Right atrium auricular region (tissue), 2 donors: Measurements from ENCODE around the gene ENTPD8. TPM values are rescaled to one million over a fixed set of nuclear protein-coding genes. Genes with fewer than 3 reads are reported as not detected.
A peak's percentile ranks its signal among the peaks of the same experiment; 100 is the strongest.

Experiments used
- DNase-seq: peaks from one replicate; pipeline ENCODE4 v3.0.0-alpha.2; 2019; ENCODE audit warnings: low spot score
- H3K27ac ChIP-seq, 2 donors: fragments of 200-600 bp; sonication (generic); 1 replicate in 1 of 2; 2 replicates in 1 of 2; pipeline ENCODE4 v1.5.1; 2016 to 2019
- H3K27me3 ChIP-seq, 2 donors: fragments of 200-600 bp; sonication (generic); one replicate each; pipeline versions ENCODE4 v1.5.1 to v1.6.0; 2017 to 2019
- H3K36me3 ChIP-seq: fragments of 200-600 bp; sonication (generic); one replicate; pipeline ENCODE4 v1.5.1; 2016
- H3K4me1 ChIP-seq, 2 donors: fragments of 200-600 bp; sonication (generic); one replicate each; pipeline versions ENCODE4 v1.5.1 to v1.6.0; 2017 to 2019
- H3K4me3 ChIP-seq, 2 donors: fragments of 200-600 bp; sonication (generic); 1 replicate in 1 of 2; 2 replicates in 1 of 2; pipeline ENCODE4 v1.5.1; 2017 to 2019; ENCODE audit warnings: mild to moderate bottlenecking in 1 of 2, moderate library complexity in 1 of 2
- H3K9me3 ChIP-seq, 2 donors: fragments of 200-600 bp; sonication (generic); one replicate each; pipeline ENCODE4 v1.5.1; 2019
- total RNA-seq, 2 donors: library from RNA; depleted of rRNA; stranded (reverse); fragments of >200 nt; gene quantifications; one replicate each; pipeline ENCODE4 v1.1.0, GENCODE V29; 2016
- TF ChIP-seq, protein P1 (sequence below), 2 donors: fragments of 200-600 bp; sonication (generic); IDR thresholded peaks; one replicate each; pipeline ENCODE4 v1.5.1; 2019; ENCODE audit warnings: antibody characterized with exemption in 2 of 2

ENTPD8 gene
- total RNA-seq, 2 donors from 2014 or later: not detected

DNA sequence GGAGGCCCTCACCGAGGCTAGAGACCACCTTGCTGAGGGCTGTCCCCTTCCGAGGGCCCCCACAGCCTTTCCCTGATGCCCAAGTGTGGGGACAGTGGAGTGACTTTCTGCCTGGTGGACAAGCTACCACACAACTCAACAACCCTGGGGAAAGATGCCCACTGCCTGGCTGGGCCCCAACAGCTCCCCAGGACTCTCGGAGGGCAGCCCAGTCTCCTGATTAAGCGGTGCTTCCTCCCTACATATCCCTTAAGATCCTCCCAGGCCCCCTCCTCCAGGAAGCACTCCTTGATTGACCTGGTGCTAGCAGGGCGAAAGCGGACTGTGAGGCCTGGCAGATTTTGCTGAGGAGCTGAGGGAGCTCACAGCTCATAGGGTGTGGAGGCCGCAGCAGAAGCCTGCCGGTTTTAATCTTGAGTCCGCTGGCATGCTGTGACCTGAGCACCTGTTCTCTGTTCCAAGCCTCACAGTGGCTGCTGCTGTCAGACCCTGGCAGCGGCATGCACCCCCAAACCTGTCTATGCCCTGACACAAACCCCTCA lies 15.8 kb upstream of the ENTPD8 start:
- H3K9me3 ChIP-seq: no peaks in the 10 kb centered on the region
- TF ChIP-seq, protein P1, sequence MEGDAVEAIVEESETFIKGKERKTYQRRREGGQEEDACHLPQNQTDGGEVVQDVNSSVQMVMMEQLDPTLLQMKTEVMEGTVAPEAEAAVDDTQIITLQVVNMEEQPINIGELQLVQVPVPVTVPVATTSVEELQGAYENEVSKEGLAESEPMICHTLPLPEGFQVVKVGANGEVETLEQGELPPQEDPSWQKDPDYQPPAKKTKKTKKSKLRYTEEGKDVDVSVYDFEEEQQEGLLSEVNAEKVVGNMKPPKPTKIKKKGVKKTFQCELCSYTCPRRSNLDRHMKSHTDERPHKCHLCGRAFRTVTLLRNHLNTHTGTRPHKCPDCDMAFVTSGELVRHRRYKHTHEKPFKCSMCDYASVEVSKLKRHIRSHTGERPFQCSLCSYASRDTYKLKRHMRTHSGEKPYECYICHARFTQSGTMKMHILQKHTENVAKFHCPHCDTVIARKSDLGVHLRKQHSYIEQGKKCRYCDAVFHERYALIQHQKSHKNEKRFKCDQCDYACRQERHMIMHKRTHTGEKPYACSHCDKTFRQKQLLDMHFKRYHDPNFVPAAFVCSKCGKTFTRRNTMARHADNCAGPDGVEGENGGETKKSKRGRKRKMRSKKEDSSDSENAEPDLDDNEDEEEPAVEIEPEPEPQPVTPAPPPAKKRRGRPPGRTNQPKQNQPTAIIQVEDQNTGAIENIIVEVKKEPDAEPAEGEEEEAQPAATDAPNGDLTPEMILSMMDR (IDR thresholded peaks at IDR 0.05): no peak
- peaks cover 0 to 42% of the 10 kb centered on the region in 2 donors for H3K4me1 ChIP-seq
- no peak for DNase-seq
- H3K27me3 ChIP-seq: no peaks in the 10 kb centered on the region
- H3K4me3 ChIP-seq: no peak overlapping the region
- H3K36me3 ChIP-seq: peaks cover 5% of the 10 kb centered on the region
- H3K27ac ChIP-seq: peak overlapping the region in 1 of 2 donors; percentile 6

DNA sequence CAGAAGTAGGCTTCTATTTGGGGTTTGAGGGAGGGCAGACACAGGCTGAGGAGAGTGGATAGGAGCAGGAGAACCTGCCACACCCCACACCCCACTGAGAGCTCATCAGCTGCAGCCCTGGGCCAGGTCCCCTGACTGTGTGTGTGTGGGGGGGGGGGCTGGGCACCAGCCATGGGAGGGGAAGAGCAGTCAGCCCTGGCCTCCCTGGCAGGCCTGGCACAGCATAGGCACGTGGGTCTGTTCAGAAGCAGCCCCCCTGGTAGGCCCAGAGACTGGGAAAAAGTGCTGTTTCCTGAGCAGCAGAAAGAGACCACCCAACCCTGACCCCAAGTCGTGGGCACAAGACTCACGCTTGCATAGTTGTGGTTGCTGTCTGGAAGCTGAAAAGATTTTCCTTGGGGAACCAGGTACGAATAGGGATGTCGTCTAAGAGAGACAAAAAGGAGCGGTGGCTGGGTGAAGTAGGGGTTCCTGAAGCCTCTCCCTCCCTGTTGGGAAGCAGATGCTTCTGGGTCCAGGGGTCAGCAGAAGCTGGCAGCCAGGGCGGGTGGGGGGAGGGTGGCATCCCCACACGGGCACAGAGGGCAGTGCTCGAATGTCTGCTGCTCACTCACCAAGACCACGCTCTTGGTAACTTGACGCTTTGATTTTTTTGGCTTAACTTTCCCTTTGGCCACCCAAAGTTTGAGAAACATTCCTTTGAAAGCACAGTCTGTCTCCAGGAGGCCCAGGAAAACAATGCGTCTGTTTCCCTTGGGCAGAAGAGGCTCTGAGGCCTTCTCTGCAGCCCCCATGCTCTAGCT lies 15.1 kb upstream of the ENTPD8 start:
- TF ChIP-seq, protein P1 (IDR thresholded peaks at IDR 0.05): no peak
- no peak for DNase-seq
- Histone ChIP-seq H3K9me3 (no peaks in the 10 kb centered on the region), H3K4me3 (no peak overlapping the region), H3K4me1 (peaks cover 0 to 42% of the 10 kb centered on the region in 2 donors), H3K36me3 (peaks cover 5% of the 10 kb centered on the region), H3K27ac (no peak overlapping the region), H3K27me3 (no peaks in the 10 kb centered on the region)

DNA sequence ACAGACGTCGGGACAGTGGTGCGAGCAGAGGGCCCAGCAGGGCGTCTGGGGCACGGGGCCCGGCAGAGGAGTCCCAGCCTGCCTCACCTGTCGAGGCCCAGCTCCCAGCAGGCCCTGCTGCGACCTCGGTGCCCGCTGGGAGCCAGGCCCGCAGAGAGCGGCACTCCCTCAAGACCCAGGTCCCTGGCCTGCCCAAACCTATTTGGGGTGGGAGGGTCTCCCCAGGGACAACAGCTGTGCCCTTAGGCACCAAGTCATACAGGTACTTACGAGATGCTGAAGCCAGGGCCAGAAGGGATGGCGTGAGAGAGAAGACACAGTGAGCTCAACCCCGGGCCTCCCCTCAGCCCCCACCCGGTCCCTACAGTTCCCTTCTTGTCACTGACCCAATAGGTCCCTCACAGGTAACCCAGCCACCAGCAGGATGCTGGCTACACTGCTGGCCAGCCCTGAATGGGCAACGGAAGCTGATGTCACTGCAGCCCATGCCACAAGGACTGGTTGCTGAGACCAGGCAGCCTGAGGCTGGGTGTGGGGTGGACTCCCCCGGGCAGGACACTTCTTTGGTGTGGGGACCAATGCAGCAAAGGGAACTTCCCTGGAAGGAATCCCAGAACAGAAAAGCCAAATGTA lies 14.3 kb upstream of the ENTPD8 start:
- Histone ChIP-seq H3K27ac (no peak overlapping the region), H3K36me3 (peaks cover 5% of the 10 kb centered on the region), H3K27me3 (no peaks in the 10 kb centered on the region), H3K4me1 (peaks cover 0 to 42% of the 10 kb centered on the region in 2 donors), H3K9me3 (no peaks in the 10 kb centered on the region), H3K4me3 (no peak overlapping the region)
- DNase-seq: no peak
- TF ChIP-seq, protein P1 (IDR thresholded peaks at IDR 0.05): no peak

DNA sequence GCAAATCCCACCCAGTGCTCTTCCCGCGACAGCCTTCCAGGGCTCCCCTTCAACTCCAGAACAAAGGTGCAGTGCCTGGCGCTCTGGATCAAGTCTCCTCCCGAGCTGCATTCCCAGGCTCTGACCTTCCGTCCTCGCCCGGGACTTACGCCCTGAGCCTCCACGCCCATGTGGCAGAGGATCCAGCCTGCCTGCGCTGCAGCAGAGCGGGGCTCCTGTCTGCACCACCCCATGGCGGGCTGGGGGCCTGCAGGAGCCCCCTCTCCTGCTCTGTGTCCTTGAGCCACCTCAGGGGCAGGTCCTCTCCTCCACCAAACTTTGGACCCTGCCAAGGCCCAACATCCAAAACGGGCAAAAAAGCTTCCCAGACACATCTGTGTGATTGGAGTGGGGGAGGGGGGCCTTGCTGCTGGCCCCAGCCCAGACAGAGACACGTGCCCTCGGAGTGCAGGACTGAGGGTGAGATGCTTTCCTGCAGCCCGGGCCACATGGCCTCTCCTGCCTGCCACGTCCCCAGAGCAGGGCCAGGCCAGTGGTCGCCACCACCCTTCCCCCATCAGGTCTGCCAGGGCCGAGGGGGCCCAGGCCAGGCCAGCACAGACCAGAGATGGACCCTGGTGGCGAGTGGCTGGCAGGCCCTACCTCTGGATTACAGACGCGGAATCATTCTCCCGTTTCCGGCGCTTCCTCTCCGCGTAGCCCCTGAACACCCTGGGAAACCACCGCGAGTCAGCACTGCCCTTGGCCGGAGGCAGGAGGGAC lies 13.6 kb upstream of the ENTPD8 start:
- H3K36me3 ChIP-seq: peaks cover 5% of the 10 kb centered on the region
- H3K4me1 ChIP-seq: peaks cover 0 to 37% of the 10 kb centered on the region in 2 donors
- peak overlapping the region; percentile 48 to 56 for H3K27ac ChIP-seq
- TF ChIP-seq, protein P1 (IDR thresholded peaks at IDR 0.05): no peak
- no peaks in the 10 kb centered on the region for H3K9me3 ChIP-seq
- DNase-seq: no peak
- H3K4me3 ChIP-seq: peak overlapping the region; percentile 32 to 49
- no peaks in the 10 kb centered on the region for H3K27me3 ChIP-seq

DNA sequence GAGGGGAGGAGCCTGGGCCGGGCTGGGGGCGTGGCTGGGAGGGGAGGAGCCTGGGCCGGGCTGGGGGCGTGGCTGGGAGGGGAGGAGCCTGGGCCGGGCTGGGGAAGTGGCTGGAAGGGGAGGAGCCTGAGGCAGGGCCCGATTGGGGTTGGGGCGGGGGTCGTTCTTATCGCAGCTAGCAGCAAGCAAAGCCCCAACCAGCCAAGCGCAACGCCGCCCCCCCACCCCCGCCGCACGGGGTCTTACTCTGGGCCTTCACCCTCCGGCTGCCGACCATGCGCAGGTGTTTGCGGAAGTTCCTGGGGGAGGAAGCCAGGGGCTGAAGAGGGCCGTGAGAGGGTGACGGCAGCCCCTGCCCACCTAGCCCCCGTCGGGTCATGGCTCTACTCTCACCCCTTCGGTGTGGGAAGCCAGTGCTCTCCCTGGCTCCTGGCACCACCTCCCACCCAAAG lies 13.0 kb upstream of the ENTPD8 start:
- peaks cover 0 to 32% of the 10 kb centered on the region in 2 donors for H3K4me1 ChIP-seq
- H3K9me3 ChIP-seq: no peaks in the 10 kb centered on the region
- peak overlapping the region; percentile 32 to 49 for H3K4me3 ChIP-seq
- no peak for DNase-seq
- H3K27ac ChIP-seq: peak overlapping the region; percentile 48 to 56
- no peaks in the 10 kb centered on the region for H3K27me3 ChIP-seq
- peaks cover 9% of the 10 kb centered on the region for H3K36me3 ChIP-seq
- TF ChIP-seq, protein P1 (IDR thresholded peaks at IDR 0.05): no peak
